ENCODE measurements around the gene CTDSPL2. TPM values are rescaled to one million over a fixed set of nuclear protein-coding genes. Genes with fewer than 3 reads are reported as not detected.

The CTDSPL2 gene
- total and polyA plus RNA-seq, 2 of the 8 experiments (the other 6 are each of a cell fraction or from before 2014, with no cell fraction given): 25.2 to 64.7 TPM

GRCh38 chr15:44529864-44530604 is 102.6 kb downstream of the CTDSPL2 start (continued):
- TF ChIP-seq CHD7 (IDR thresholded peaks at IDR 0.05; ENCODE audit: insufficient replicate concordance, low read length): peak; percentile 24
- 0 out of 2 replicates have a peak, but pooled peaks have one; percentile 25 for TF ChIP-seq SP4 (IDR thresholded peaks at IDR 0.05; ENCODE audit: low read length)
- no peak for TF ChIP-seq CBX8 (IDR thresholded peaks at IDR 0.05; ENCODE audit: borderline replicate concordance, low read depth, low read length)
- no peak; a peak in 1 of 3 replicates for TF ChIP-seq POLR2A (IDR thresholded peaks at IDR 0.05; ENCODE audit: control extremely low read depth in 1 of 2, low read depth in 2 of 2, low read length in 2 of 2)
